GM23338 (cell line): Measurements from ENCODE around the gene CEBPE. TPM values are rescaled to one million over a fixed set of nuclear protein-coding genes. Genes with fewer than 3 reads are reported as not detected.

Source experiments
- ATAC-seq: fragments of 200-7000 bp; cut with Tn5 transposase; 3 replicates; pipeline ENCODE4 v1.9.1; 2020
- DNase-seq: peaks from one replicate; pipeline ENCODE4 v3.0.0-alpha.2; 2015; ENCODE audit warnings: low spot score
- H2AFZ ChIP-seq: fragments of 200-600 bp; sonication (generic); 2 replicates; pipeline ENCODE4 v1.8.0; 2016; ENCODE audit warnings: antibody characterized with exemption, mild to moderate bottlenecking, moderate library complexity
- H3F3A ChIP-seq: fragments of 200-600 bp; sonication (generic); replicated peaks from 2 replicates; pipeline ENCODE4 v1.8.0; 2017; ENCODE audit warnings: antibody characterized with exemption, mixed run types, low read depth
- H3K27ac ChIP-seq: fragments of 200-600 bp; sonication (generic); 2 replicates; pipeline ENCODE4 v1.6.1; 2016; ENCODE audit warnings: low read depth
- H3K27me3 ChIP-seq: fragments of 200-600 bp; sonication (generic); 2 replicates; pipeline ENCODE4 v1.8.0; 2016; ENCODE audit warnings: mild to moderate bottlenecking, mixed run types, moderate library complexity; ENCODE audit not compliant: insufficient read depth
- H3K36me3 ChIP-seq: fragments of 200-600 bp; sonication (generic); 2 replicates; pipeline ENCODE4 v1.8.0; 2016; ENCODE audit warnings: mild to moderate bottlenecking; ENCODE audit not compliant: insufficient read depth
- H3K4me1 ChIP-seq: fragments of 200-600 bp; sonication (generic); 2 replicates; pipeline ENCODE4 v1.8.0; 2016; ENCODE audit warnings: mild to moderate bottlenecking, moderate library complexity; ENCODE audit not compliant: insufficient read depth
- H3K4me2 ChIP-seq: fragments of 200-600 bp; sonication (generic); 2 replicates; pipeline ENCODE4 v1.7.1; 2017; ENCODE audit warnings: mixed run types
- H3K4me3 ChIP-seq: fragments of 200-600 bp; sonication (generic); 2 replicates; pipeline ENCODE4 v1.6.1; 2016; ENCODE audit warnings: mixed run types
- H3K79me2 ChIP-seq: fragments of 200-600 bp; sonication (generic); replicated peaks from 2 replicates; pipeline ENCODE4 v1.8.0; 2017; ENCODE audit warnings: mild to moderate bottlenecking; ENCODE audit not compliant: insufficient read depth
- H3K9me2 ChIP-seq: fragments of 200-600 bp; sonication (generic); 2 replicates; pipeline ENCODE4 v1.8.0; 2017; ENCODE audit not compliant: insufficient read depth
- H4K20me1 ChIP-seq: fragments of 200-600 bp; sonication (generic); replicated peaks from 2 replicates; pipeline ENCODE4 v1.8.0; 2017; ENCODE audit warnings: mild to moderate bottlenecking; ENCODE audit not compliant: insufficient read depth
- H3K27ac Mint-ChIP-seq: 2 replicates; pipeline ENCODE4 v1.8.0; 2020; ENCODE audit warnings: inconsistent platforms, mild to moderate bottlenecking, moderate library complexity, mixed read lengths
- H3K27me3 Mint-ChIP-seq: 3 replicates; pipeline ENCODE4 v1.8.0; 2022; ENCODE audit warnings: low read depth, mild to moderate bottlenecking, moderate library complexity, mixed read lengths, inconsistent platforms; ENCODE audit not compliant: insufficient read depth, poor library complexity
- H3K36me3 Mint-ChIP-seq: 3 replicates; pipeline ENCODE4 v1.8.0; 2021; ENCODE audit warnings: low read depth, mild to moderate bottlenecking, inconsistent platforms, moderate library complexity, mixed read lengths
- H3K4me1 Mint-ChIP-seq: 3 replicates; pipeline ENCODE4 v1.8.0; 2020; ENCODE audit warnings: mild to moderate bottlenecking, inconsistent platforms, mixed read lengths
- H3K4me3 Mint-ChIP-seq: 3 replicates; pipeline ENCODE4 v1.8.0; 2021; ENCODE audit warnings: moderate library complexity, mild to moderate bottlenecking, inconsistent platforms, mixed read lengths
- H3K9me3 Mint-ChIP-seq: 3 replicates; pipeline ENCODE4 v1.8.0; 2020; ENCODE audit warnings: moderate library complexity, mild to moderate bottlenecking, inconsistent platforms, mixed read lengths
- CREB1 ChIP-seq: fragments of 250-450 bp; sonication (Bioruptor Pico); IDR thresholded peaks from 2 replicates; pipeline ENCODE4 v1.5.0; 2020; ENCODE audit warnings: low read depth, mild to moderate bottlenecking, moderate library complexity
- EZH2 ChIP-seq: fragments of 200-600 bp; sonication (generic); IDR thresholded peaks from one replicate; pipeline ENCODE4 v1.8.0; 2017; ENCODE audit warnings: antibody characterized with exemption, mild to moderate bottlenecking, low read depth; ENCODE audit not compliant: unreplicated experiment
- EZH2phosphoT487 ChIP-seq: fragments of 200-600 bp; sonication (generic); IDR thresholded peaks from one replicate; pipeline ENCODE4 v1.8.1; 2018; ENCODE audit warnings: antibody characterized with exemption; ENCODE audit not compliant: unreplicated experiment
- JUNB ChIP-seq: IDR thresholded peaks from one replicate; pipeline ENCODE4 v1.6.1; 2016; ENCODE audit warnings: antibody characterized with exemption; ENCODE audit not compliant: unreplicated experiment
- NANOG ChIP-seq: IDR thresholded peaks from 2 replicates; pipeline ENCODE4 v1.6.1; 2016; ENCODE audit warnings: antibody characterized with exemption, borderline replicate concordance
- POLR2AphosphoS5 ChIP-seq: IDR thresholded peaks from 2 replicates; pipeline ENCODE4 v1.6.1; 2016; ENCODE audit warnings: antibody characterized with exemption, low read depth
- ZNF114 ChIP-seq: fragments of 250-450 bp; sonication (Bioruptor Pico); IDR thresholded peaks from 2 replicates; pipeline ENCODE4 v1.5.0; 2020; ENCODE audit warnings: mild to moderate bottlenecking, moderate library complexity
- ZNF331 ChIP-seq: fragments of 250-450 bp; sonication (Bioruptor Pico); IDR thresholded peaks from 2 replicates; pipeline ENCODE4 v1.5.0; 2020; ENCODE audit warnings: low read depth, mild to moderate bottlenecking, moderate library complexity
- ZNF462 ChIP-seq: fragments of 250-450 bp; sonication (Bioruptor Pico); IDR thresholded peaks from 2 replicates; pipeline ENCODE4 v1.5.0; 2020; ENCODE audit warnings: mild to moderate bottlenecking, moderate library complexity
- polyA plus RNA-seq: library from polyadenylated mRNA; unstranded; fragments of >200 nt; fragmentation: Nextera tagmentation; extraction: Ambion mirVana; gene quantifications from 2 replicates; pipeline ENCODE4 v1.2.1, GENCODE V29; 2016
- total RNA-seq: library from RNA; depleted of rRNA; stranded (reverse); fragments of >200 nt; shearing (Covaris generic); gene quantifications from 2 replicates; pipeline ENCODE4 v1.2.3, GENCODE V29; 2014

CEBPE gene
- total and polyA plus RNA-seq, 2 experiments from 2014 or later, result not detected

GRCh38 chr14:23137813-23138535, 18.9 kb upstream of the CEBPE start:
- H3K27ac Mint-ChIP-seq, result no peak overlapping the region
- ATAC-seq (no peak), DNase-seq (no peak)
- Histone ChIP-seq H3K4me2 (no peak overlapping the region), H3K27ac (no peak overlapping the region), H2AFZ (no peak overlapping the region), H3K4me1 (no peaks in the 10 kb centered on the region), H3K27me3 (no peaks in the 10 kb centered on the region), H3K4me3 (no peak overlapping the region), H4K20me1 (peaks cover 3% of the 10 kb centered on the region), H3K9me2 (no peaks in the 10 kb centered on the region), H3K36me3 (peaks cover 20% of the 10 kb centered on the region), H3K79me2 (no peaks in the 10 kb centered on the region), H3F3A (no peaks in the 10 kb centered on the region)
- H3K36me3 Mint-ChIP-seq, result peaks cover 70% of the 10 kb centered on the region
- H3K27me3 Mint-ChIP-seq, result peaks cover 3% of the 10 kb centered on the region
- no peaks in the 10 kb centered on the region for H3K4me1 Mint-ChIP-seq
- no peak overlapping the region for H3K4me3 Mint-ChIP-seq
- no peaks in the 10 kb centered on the region for H3K9me3 Mint-ChIP-seq
- TF ChIP-seq POLR2AphosphoS5, result no peak

- no peak overlapping the region for H3K27ac ChIP-seq
- DNase-seq (no peak), ATAC-seq (no peak)
- no peak for TF ChIP-seq JUNB
- no peak for TF ChIP-seq CREB1
- TF ChIP-seq ZNF331 (CRISPR knock-in tag), result no peak
- H3K4me3 ChIP-seq, result no peak overlapping the region
- H3K79me2 ChIP-seq, result no peaks in the 10 kb centered on the region
- H3F3A ChIP-seq, result no peaks in the 10 kb centered on the region
- no peaks in the 10 kb centered on the region for H3K9me2 ChIP-seq
- H3K9me3 Mint-ChIP-seq, result no peaks in the 10 kb centered on the region
- H2AFZ ChIP-seq, result no peak overlapping the region
- H3K4me1 ChIP-seq, result no peaks in the 10 kb centered on the region
- H3K27ac Mint-ChIP-seq, result peak overlapping the region; percentile 74; the same call in 1 of the 2 replicates
- H3K27me3 Mint-ChIP-seq, result peaks cover 3% of the 10 kb centered on the region
- H3K4me1 Mint-ChIP-seq, result no peaks in the 10 kb centered on the region
- peaks cover 67% of the 10 kb centered on the region for H3K36me3 Mint-ChIP-seq
- H3K36me3 ChIP-seq, result peaks cover 20% of the 10 kb centered on the region
- no peaks in the 10 kb centered on the region for H3K27me3 ChIP-seq
- no peak overlapping the region for H3K4me3 Mint-ChIP-seq
- H4K20me1 ChIP-seq, result peaks cover 3% of the 10 kb centered on the region
- H3K4me2 ChIP-seq, result no peak overlapping the region
Measured at GRCh38 chr14:23137192-23137812, 18.2 kb upstream of the CEBPE start.

- H3K9me3 Mint-ChIP-seq, result no peaks in the 10 kb centered on the region
- Histone ChIP-seq H3K79me2 (no peaks in the 10 kb centered on the region), H3K36me3 (peaks cover 16% of the 10 kb centered on the region), H3K4me2 (no peak overlapping the region), H3K27ac (no peak overlapping the region), H3K4me3 (no peak overlapping the region), H4K20me1 (peaks cover 3% of the 10 kb centered on the region), H3F3A (no peaks in the 10 kb centered on the region), H3K9me2 (no peaks in the 10 kb centered on the region), H2AFZ (no peak overlapping the region), H3K4me1 (no peaks in the 10 kb centered on the region), H3K27me3 (no peaks in the 10 kb centered on the region)
- no peak for ATAC-seq
- H3K4me1 Mint-ChIP-seq, result no peaks in the 10 kb centered on the region
- peaks cover 3% of the 10 kb centered on the region for H3K27me3 Mint-ChIP-seq
- peaks cover 63% of the 10 kb centered on the region for H3K36me3 Mint-ChIP-seq
- H3K27ac Mint-ChIP-seq, result no peak overlapping the region
- no peak overlapping the region for H3K4me3 Mint-ChIP-seq
- DNase-seq, result no peak
- TF ChIP-seq EZH2 (no peak), EZH2phosphoT487 (no peak), JUNB (no peak), ZNF462 (CRISPR knock-in tag) (no peak), CREB1 (no peak), POLR2AphosphoS5 (no peak), ZNF114 (CRISPR knock-in tag) (no peak), ZNF331 (CRISPR knock-in tag) (no peak), NANOG (no peak)
Measured at GRCh38 chr14:23136566-23137133, 17.6 kb upstream of the CEBPE start.
